Ishikawa (cell line): Measurements from ENCODE around the gene E2F1.

Source experiments
- CEBPB ChIP-seq: IDR thresholded peaks from 2 replicates; pipeline ENCODE4 v1.6.1; 2012
- CREB1 ChIP-seq: IDR thresholded peaks from 2 replicates; pipeline ENCODE4 v1.6.1; 2012; ENCODE audit warnings: low read depth
- EGR1 ChIP-seq: IDR thresholded peaks from 2 replicates; pipeline ENCODE4 v1.6.1; 2012
- EP300 ChIP-seq: IDR thresholded peaks from 2 replicates; pipeline ENCODE4 v1.6.1; 2012; ENCODE audit warnings: borderline replicate concordance
- FOXM1 ChIP-seq: IDR thresholded peaks from 2 replicates; pipeline ENCODE4 v1.6.1; 2012; ENCODE audit warnings: low read depth, borderline replicate concordance
- NFIC ChIP-seq: IDR thresholded peaks from 2 replicates; pipeline ENCODE4 v1.6.1; 2012
- RAD21 ChIP-seq: IDR thresholded peaks from 2 replicates; pipeline ENCODE4 v1.6.1; 2012; ENCODE audit warnings: low read depth
- REST ChIP-seq: IDR thresholded peaks from 2 replicates; pipeline ENCODE4 v1.6.1; 2012; ENCODE audit warnings: low read depth, mild to moderate bottlenecking
- TAF1 ChIP-seq: IDR thresholded peaks from 2 replicates; pipeline ENCODE4 v1.6.1; 2012; ENCODE audit warnings: low read depth, mild to moderate bottlenecking
- TCF12 ChIP-seq: IDR thresholded peaks from 2 replicates; pipeline ENCODE4 v1.6.1; 2012; ENCODE audit warnings: low read depth
- TEAD4 ChIP-seq: IDR thresholded peaks from 2 replicates; pipeline ENCODE4 v1.6.1; 2012
- USF1 ChIP-seq: IDR thresholded peaks from 2 replicates; pipeline ENCODE4 v1.6.1; 2012
- YY1 ChIP-seq: IDR thresholded peaks from 2 replicates; pipeline ENCODE4 v1.6.1; 2012; ENCODE audit warnings: low read depth
- ZBTB7A ChIP-seq: IDR thresholded peaks from 2 replicates; pipeline ENCODE4 v1.6.1; 2012; ENCODE audit warnings: low read depth
- TF ChIP-seq, protein P1 (sequence below): IDR thresholded peaks from 2 replicates; pipeline ENCODE4 v1.6.1; 2012

E2F1 gene

DNA sequence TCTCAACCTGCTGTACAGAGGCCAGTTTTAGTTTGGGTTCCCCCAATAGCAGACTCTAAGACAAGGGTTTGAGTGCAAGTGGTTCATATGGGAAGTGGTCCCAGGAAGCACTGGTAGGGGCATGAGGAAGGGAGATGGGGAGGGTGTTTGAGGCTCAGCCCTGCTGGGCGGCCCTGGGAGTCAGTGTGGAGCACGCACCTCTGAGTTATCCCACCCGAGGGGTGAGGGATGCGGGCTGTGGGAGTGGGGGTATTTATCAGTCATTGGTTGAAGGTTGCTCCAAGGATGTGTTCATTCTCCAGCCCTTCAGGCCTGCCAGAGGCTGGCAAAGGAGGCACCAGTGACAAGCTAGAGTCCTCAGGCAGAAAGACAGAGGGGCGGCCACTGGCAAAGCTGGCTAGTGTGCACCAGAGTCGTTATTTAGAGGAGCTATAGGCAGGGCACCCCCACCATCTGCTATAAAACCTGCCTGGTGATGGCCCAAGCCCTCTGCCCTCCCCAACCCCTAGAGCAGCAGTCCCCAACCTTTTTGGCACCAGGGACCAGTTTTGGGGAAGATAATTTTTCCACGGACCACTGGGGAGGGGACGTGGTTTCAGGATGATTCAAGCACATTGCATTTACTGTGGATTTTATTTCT, 17.4 kb upstream of the E2F1 start:
- TF ChIP-seq ZBTB7A (no peak), CREB1 (no peak)

DNA sequence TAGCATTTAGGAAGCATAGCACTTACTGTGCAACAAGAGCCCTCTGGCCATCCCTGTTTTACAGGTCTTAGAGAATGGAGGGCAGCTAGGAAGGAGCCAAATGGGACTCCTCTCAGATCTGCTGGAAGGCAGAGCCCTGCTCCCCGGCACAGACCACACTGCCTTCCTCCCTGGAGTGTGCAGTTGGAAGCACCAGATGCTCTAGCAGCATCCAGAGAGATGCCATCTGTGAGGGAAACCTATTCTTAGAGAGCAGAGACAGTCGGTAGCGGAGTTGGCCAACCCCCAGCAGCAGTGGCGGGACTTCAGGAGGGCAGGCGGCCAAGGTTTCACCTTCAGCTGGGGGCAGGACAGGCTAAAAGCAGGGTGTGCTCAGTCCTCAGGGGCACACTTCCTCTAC, 16.7 kb upstream of the E2F1 start:
- no peak for TF ChIP-seq NFIC
- TF ChIP-seq, protein P1, sequence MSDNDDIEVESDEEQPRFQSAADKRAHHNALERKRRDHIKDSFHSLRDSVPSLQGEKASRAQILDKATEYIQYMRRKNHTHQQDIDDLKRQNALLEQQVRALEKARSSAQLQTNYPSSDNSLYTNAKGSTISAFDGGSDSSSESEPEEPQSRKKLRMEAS: no peak
- no peak for TF ChIP-seq TEAD4
- TF ChIP-seq EP300: no peak
- no peak for TF ChIP-seq CREB1
- TF ChIP-seq YY1: no peak
- TF ChIP-seq FOXM1: no peak
- TF ChIP-seq RAD21: no peak
- no peak for TF ChIP-seq USF1
- no peak for TF ChIP-seq EGR1
- no peak for TF ChIP-seq TCF12

DNA sequence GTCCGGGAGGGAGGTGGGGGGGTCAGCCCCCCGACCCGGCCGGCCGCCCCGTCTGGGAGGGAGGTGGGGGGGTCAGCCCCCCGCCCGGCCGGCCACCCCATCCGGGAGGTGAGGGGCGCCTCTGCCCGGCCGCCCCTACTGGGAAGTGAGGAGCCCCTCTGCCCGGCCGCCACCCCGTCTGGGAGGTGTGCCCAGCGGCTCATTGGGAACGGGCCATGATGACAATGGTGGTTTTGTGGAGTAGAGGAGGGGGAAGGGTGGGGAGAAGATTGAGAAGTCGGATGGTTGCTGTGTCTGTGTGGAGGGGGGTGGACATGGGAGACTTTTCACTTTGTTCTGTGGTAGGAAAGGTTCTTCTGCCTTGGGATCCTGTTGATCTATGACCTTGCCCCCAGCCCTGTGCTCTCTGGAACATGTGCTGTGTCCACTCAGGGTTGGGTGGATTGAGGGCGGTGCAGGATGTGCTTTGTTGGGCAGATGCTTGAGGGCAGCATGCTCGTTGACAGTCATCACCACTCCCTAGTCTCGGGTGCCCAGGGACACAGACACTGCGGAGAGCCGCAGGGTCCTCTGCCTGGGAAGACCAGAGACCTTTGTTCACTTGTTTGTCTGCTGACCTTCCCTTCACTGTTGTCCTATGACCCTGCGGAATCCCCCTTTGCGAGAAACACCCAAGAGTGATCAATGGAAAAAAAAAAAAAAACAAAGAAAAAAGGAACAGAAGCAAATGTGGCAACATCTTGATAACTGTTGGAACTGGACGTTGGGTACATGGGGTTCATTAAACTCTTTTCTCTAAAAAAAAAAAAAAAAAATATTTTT, 15.7 kb upstream of the E2F1 start:
- TF ChIP-seq, protein P1: no peak
- no peak for TF ChIP-seq NFIC
- no peak for TF ChIP-seq TAF1
- TF ChIP-seq YY1: no peak
- no peak for TF ChIP-seq RAD21
- no peak for TF ChIP-seq EGR1
- no peak for TF ChIP-seq CEBPB
- TF ChIP-seq TEAD4: no peak
- TF ChIP-seq ZBTB7A: no peak
- no peak for TF ChIP-seq REST
- TF ChIP-seq FOXM1: no peak
- TF ChIP-seq CREB1: no peak
- TF ChIP-seq EP300: no peak

GRCh38 chr20:33697129-33697528, 10.9 kb upstream of the E2F1 start:
- TF ChIP-seq REST (no peak), EGR1 (no peak), TEAD4 (no peak), NFIC (no peak), RAD21 (no peak), USF1 (no peak), CREB1 (no peak), EP300 (no peak), FOXM1 (no peak), YY1 (no peak), TAF1 (no peak)
- TF ChIP-seq, protein P1: no peak

DNA sequence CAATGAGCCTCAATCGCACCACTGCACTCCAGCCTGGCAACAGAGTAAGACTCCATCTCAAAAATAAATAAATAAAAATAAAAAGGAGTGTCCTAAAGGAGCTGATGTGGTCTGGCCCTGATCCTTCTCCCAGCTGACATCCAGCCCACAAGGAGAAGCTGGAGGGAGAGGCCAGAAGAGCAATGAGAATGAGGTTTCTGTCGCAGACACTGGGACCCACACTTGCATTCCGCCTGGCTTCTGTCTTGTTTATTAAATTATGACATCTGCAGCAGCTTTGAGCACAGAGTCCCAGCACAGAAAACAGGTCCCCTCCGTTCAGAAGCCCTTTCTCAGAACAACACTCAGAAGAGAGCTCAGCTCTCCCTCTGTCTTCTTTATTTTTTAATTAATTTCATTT, 10.3 kb upstream of the E2F1 start:
- TF ChIP-seq, protein P1: no peak
- TF ChIP-seq TCF12: no peak
- no peak for TF ChIP-seq USF1
- TF ChIP-seq EGR1: no peak
- no peak for TF ChIP-seq RAD21
- TF ChIP-seq ZBTB7A: no peak
- TF ChIP-seq CEBPB: no peak
- no peak for TF ChIP-seq TAF1
- no peak for TF ChIP-seq CREB1
- no peak for TF ChIP-seq YY1
- TF ChIP-seq REST: no peak
- no peak for TF ChIP-seq NFIC
- TF ChIP-seq TEAD4: no peak
- no peak for TF ChIP-seq EP300
